ENCODE measurements around the gene MCEMP1.

- no peak for TF ChIP-seq RAD21 (conservative IDR thresholded peaks at IDR 0.05 in 1 of 2, IDR thresholded peaks at IDR 0.05 in 1 of 2)
- TF ChIP-seq MAX (IDR thresholded peaks at IDR 0.05), result no peak
- no peak for TF ChIP-seq CTCF (IDR thresholded peaks at IDR 0.05)
- no peak for TF ChIP-seq RFX5 (IDR thresholded peaks at IDR 0.05)
- TF ChIP-seq POLR2A (IDR thresholded peaks at IDR 0.05; ENCODE audit: low read length), result no peak
These were observed 21.7 kb downstream of the MCEMP1 start for GRCh38 chr19:7698583-7698982.
